Calu3 (cell line): ENCODE data around the gene SMARCD3. TPM values are rescaled to one million over a fixed set of nuclear protein-coding genes. Genes with fewer than 3 reads are reported as not detected.

Experiments used
- BruUV-seq: library from RNA; stranded (reverse); fragments of 400-500 nt; replicated peaks from 2 replicates; lab custom pipeline; 2021; lab: Mats Ljungman, UMichigan
- CTCF ChIA-PET: fragments of 300-600 bp; sonication (Branson Sonifier 250); formaldehyde crosslinking; loops from one replicate; lab custom pipeline; 2022; ENCODE audit warnings: antibody characterized with exemption; lab: Charles Lee
- DNase-seq: peaks from one replicate; pipeline ENCODE4 v3.0.0; 2022
- H3K27ac Mint-ChIP-seq: one replicate; pipeline ENCODE4 v1.8.0; 2022; ENCODE audit warnings: mixed read lengths; ENCODE audit not compliant: unreplicated experiment
- H3K27me3 Mint-ChIP-seq: one replicate; pipeline ENCODE4 v1.8.0; 2022; ENCODE audit warnings: mixed read lengths; ENCODE audit not compliant: unreplicated experiment
- H3K36me3 Mint-ChIP-seq: one replicate; pipeline ENCODE4 v1.8.0; 2022; ENCODE audit warnings: mild to moderate bottlenecking, moderate library complexity, mixed read lengths; ENCODE audit not compliant: insufficient read depth, unreplicated experiment
- H3K4me1 Mint-ChIP-seq: one replicate; pipeline ENCODE4 v1.8.0; 2022; ENCODE audit warnings: mild to moderate bottlenecking, low read depth, mixed read lengths; ENCODE audit not compliant: unreplicated experiment
- H3K4me3 Mint-ChIP-seq: one replicate; pipeline ENCODE4 v1.8.0; 2022; ENCODE audit warnings: mild to moderate bottlenecking, low read depth, moderate library complexity, mixed read lengths; ENCODE audit not compliant: unreplicated experiment
- H3K9me3 Mint-ChIP-seq: one replicate; pipeline ENCODE4 v1.8.0; 2022; ENCODE audit warnings: low read depth, mixed read lengths; ENCODE audit not compliant: unreplicated experiment
- CTCF ChIP-seq: fragments of 200-600 bp; IDR thresholded peaks from one replicate; pipeline ENCODE4 v1.8.0; 2022; ENCODE audit warnings: antibody characterized with exemption; ENCODE audit not compliant: unreplicated experiment
- intact Hi-C: fragments of 100-400 bp; cut with micrococcal nuclease; formaldehyde crosslinking; loops from one replicate; pipeline ENCODE4 v1.10.0; 2022; ENCODE audit not compliant: unreplicated experiment
- total RNA-seq: library from RNA; stranded (reverse); gene quantifications from 2 replicates; pipeline ENCODE4 v1.2.3, GENCODE V29; 2022

SMARCD3 gene
- total RNA-seq, 1 experiment from 2014 or later, result 2.3 TPM

- CTCF ChIA-PET, result interaction anchor here (0.6 to 2.6 kb wide), 5 partner anchors 12 to 357 kb away, joined by 3 to 14 read pairs (median 4); partner anchors contain the start of genes ABCF2 and CHPF2
- DNase-seq, result peak; percentile 59
- intact Hi-C loops, result loop anchor here (5.0 kb wide), 1 partner anchor 122 kb away; no protein-coding TSS in a partner anchor
- H3K27ac Mint-ChIP-seq, result no peak overlapping the region
- peaks cover 59% of the 10 kb centered on the region for H3K27me3 Mint-ChIP-seq
- H3K36me3 Mint-ChIP-seq, result peaks cover 14% of the 10 kb centered on the region
- H3K4me3 Mint-ChIP-seq, result no peak overlapping the region
- H3K9me3 Mint-ChIP-seq, result no peaks in the 10 kb centered on the region
- H3K4me1 Mint-ChIP-seq, result peaks cover 15% of the 10 kb centered on the region
- BruUV-seq, result no TSS peak
- peak; percentile 74 for TF ChIP-seq CTCF
These were observed 4.2 kb downstream of the SMARCD3 start for GRCh38 chr7:151244196-151244840.

GRCh38 chr7:151243408-151244195, 4.9 kb downstream of the SMARCD3 start:
- CTCF ChIA-PET, result interaction anchor here (0.6 to 2.6 kb wide), 5 partner anchors 11 to 357 kb away, joined by 3 to 14 read pairs (median 4); partner anchors contain the start of genes ABCF2 and CHPF2
- Mint-ChIP-seq H3K36me3 (peaks cover 11% of the 10 kb centered on the region), H3K9me3 (no peaks in the 10 kb centered on the region), H3K4me1 (peaks cover 8% of the 10 kb centered on the region), H3K4me3 (no peak overlapping the region), H3K27me3 (peaks cover 52% of the 10 kb centered on the region), H3K27ac (no peak overlapping the region)
- intact Hi-C loops, result loop anchor here (5.0 kb wide), 1 partner anchor 121 kb away; no protein-coding TSS in a partner anchor
- TF ChIP-seq CTCF, result no peak
- DNase-seq, result no peak
- no TSS peak for BruUV-seq

GRCh38 chr7:151243045-151243349, 5.5 kb downstream of the SMARCD3 start:
- BruUV-seq, result no TSS peak
- H3K4me3 Mint-ChIP-seq, result no peak overlapping the region
- peaks cover 46% of the 10 kb centered on the region for H3K27me3 Mint-ChIP-seq
- H3K4me1 Mint-ChIP-seq, result peaks cover 2% of the 10 kb centered on the region
- no peak for TF ChIP-seq CTCF
- H3K36me3 Mint-ChIP-seq, result peaks cover 12% of the 10 kb centered on the region
- H3K9me3 Mint-ChIP-seq, result no peaks in the 10 kb centered on the region
- no peak overlapping the region for H3K27ac Mint-ChIP-seq
- no peak for DNase-seq
- CTCF ChIA-PET, result interaction anchor here (0.9 to 2.6 kb wide), 2 partner anchors 9 to 16 kb away, joined by 3 to 14 read pairs; partner anchors contain the start of gene ABCF2
- intact Hi-C loops, result loop anchor here (5.0 kb wide), 1 partner anchor 121 kb away; no protein-coding TSS in a partner anchor

GRCh38 chr7:151242159-151243044, 6.1 kb downstream of the SMARCD3 start:
- DNase-seq, result no peak
- Mint-ChIP-seq H3K27me3 (peaks cover 40% of the 10 kb centered on the region), H3K4me1 (no peaks in the 10 kb centered on the region), H3K27ac (no peak overlapping the region), H3K4me3 (no peak overlapping the region), H3K9me3 (no peaks in the 10 kb centered on the region), H3K36me3 (peaks cover 16% of the 10 kb centered on the region)
- BruUV-seq, result no TSS peak
- intact Hi-C loops, result loop anchor here (5.0 kb wide), 1 partner anchor 120 kb away; no protein-coding TSS in a partner anchor
- CTCF ChIA-PET, result interaction anchor here (0.9 to 2.6 kb wide), 3 partner anchors 9 to 119 kb away, joined by 3 to 14 read pairs (median 3); partner anchors contain the start of gene ABCF2
- no peak for TF ChIP-seq CTCF
